ENCODE measurements around the gene AANAT. TPM values are rescaled to one million over a fixed set of nuclear protein-coding genes. Genes with fewer than 3 reads are reported as not detected.
A peak's percentile ranks its signal among the peaks of the same experiment; 100 is the strongest.

AANAT gene
- polyA plus RNA-seq, 1 donor: 0.13 TPM

DNA sequence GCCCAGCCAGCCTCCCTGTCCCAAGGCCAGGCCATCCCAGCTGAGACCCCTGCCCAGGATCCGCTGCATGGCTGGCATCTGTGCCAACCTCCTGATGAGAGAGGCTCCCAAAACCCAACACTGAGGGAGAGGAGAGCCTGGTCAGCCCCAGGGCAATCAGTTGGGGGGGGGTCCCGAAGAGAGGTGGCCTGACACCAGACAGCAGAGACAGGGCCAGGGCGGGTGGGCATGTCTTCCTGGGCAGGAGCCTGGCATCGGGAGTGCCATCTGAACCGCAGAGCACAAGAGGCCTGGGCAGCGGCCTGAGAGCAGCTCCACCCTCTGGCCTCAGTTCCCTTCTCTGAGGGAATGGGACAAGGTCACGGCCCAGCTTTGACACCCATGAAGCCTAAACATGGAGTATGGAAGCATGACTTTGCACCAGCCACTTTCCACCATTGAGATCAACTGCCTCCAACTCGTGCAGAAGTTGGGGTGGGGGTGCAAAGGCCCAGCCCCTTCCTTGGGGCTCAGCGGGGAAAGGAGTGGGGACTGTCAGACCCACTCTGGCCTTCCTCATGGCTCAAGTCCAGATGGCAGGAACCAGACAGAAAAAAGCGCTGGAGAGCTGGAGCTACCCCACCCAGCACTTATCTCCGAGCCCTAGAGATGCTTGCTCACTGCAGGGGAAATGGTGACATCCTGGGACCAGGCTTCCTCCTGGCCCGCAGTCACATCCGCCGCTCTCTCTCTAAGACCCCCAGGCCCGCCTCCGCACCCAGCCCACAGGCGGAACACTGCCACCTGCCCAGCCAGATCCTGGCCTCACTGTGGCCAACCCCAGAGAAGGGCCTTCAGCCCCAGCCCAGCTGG is 24.1 kb downstream of the AANAT start:
- no peaks in the 10 kb centered on the region for H3K9me3 ChIP-seq (ENCODE audit: control insufficient read depth, low read depth, low read length)
- peak overlapping the region; percentile 88 for H3K27ac ChIP-seq (ENCODE audit: low read length)
- H3K27me3 ChIP-seq (ENCODE audit: control insufficient read depth, insufficient read depth, low read length): no peaks in the 10 kb centered on the region
- H3K36me3 ChIP-seq (ENCODE audit: control insufficient read depth, insufficient read depth, low read length): no peaks in the 10 kb centered on the region
- H3K4me3 ChIP-seq (ENCODE audit: low read length): no peak overlapping the region
- DNase-seq: peak in 1 of 2 donors; percentile 39
- peaks cover 60% of the 10 kb centered on the region for H3K4me1 ChIP-seq (ENCODE audit: control insufficient read depth, insufficient read depth, low read length)
- no CpG with 5 or more reads among the region's 17 CpGs for WGBS (ENCODE audit: insufficient coverage, low lambda C conversion rate)

- peak; percentile 76 to 92 for DNase-seq
- Histone ChIP-seq H3K27ac (ENCODE audit: low read length) (peak overlapping the region; percentile 88), H3K9me3 (ENCODE audit: control insufficient read depth, low read depth, low read length) (no peaks in the 10 kb centered on the region), H3K4me3 (ENCODE audit: low read length) (peak overlapping the region; percentile 13), H3K27me3 (ENCODE audit: control insufficient read depth, insufficient read depth, low read length) (no peaks in the 10 kb centered on the region), H3K36me3 (ENCODE audit: control insufficient read depth, insufficient read depth, low read length) (no peaks in the 10 kb centered on the region), H3K4me1 (ENCODE audit: control insufficient read depth, insufficient read depth, low read length) (peaks cover 66% of the 10 kb centered on the region)
- no CpG with 5 or more reads among the region's 11 CpGs for WGBS (ENCODE audit: insufficient coverage, low lambda C conversion rate)
Measured at GRCh38 chr17:76492123-76492988, 25.0 kb downstream of the AANAT start.

DNA sequence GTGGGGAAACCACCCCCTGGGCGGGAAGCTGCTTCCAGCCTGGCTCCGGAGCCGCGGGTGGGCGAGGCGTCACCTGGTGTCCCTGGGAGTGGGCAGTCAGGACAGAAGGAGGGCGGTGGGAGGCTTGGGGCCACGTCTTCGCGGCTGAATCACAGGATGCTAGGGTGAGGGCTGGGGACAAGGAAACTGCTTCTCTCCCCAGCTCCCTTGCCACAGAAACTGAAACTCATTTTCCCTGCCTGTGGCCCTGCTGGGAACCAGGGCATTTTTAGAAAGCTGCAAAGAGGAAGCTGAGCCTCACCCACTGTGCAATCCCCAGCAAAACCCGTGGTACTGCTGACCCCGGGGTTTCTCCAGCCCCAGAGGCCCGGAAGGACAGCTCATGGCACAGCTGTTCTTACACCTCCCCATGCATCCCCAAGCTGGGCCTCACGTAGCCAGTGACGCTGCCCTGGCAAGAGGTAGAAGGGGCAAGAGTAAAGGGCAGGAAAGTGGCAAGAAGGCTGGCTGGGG is 25.6 kb downstream of the AANAT start:
- Histone ChIP-seq H3K4me1 (ENCODE audit: control insufficient read depth, insufficient read depth, low read length) (peaks cover 73% of the 10 kb centered on the region), H3K4me3 (ENCODE audit: low read length) (peak overlapping the region; percentile 13)
- peak; percentile 85 to 93 for DNase-seq

GRCh38 chr17:76493505-76494167 is 26.2 kb downstream of the AANAT start:
- H3K4me1 ChIP-seq (ENCODE audit: control insufficient read depth, insufficient read depth, low read length): peaks cover 79% of the 10 kb centered on the region
- H3K27ac ChIP-seq (ENCODE audit: low read length): peak overlapping the region; percentile 88
- no peaks in the 10 kb centered on the region for H3K9me3 ChIP-seq (ENCODE audit: control insufficient read depth, low read depth, low read length)
- no peaks in the 10 kb centered on the region for H3K36me3 ChIP-seq (ENCODE audit: control insufficient read depth, insufficient read depth, low read length)
- no CpG with 5 or more reads among the region's 21 CpGs for WGBS (ENCODE audit: insufficient coverage, low lambda C conversion rate)
- H3K4me3 ChIP-seq (ENCODE audit: low read length): no peak overlapping the region
- no peaks in the 10 kb centered on the region for H3K27me3 ChIP-seq (ENCODE audit: control insufficient read depth, insufficient read depth, low read length)
- DNase-seq: no peak

More for the DNA sequence above, 25.6 kb downstream of the AANAT start:
- H3K9me3 ChIP-seq (ENCODE audit: control insufficient read depth, low read depth, low read length): no peaks in the 10 kb centered on the region
- H3K36me3 ChIP-seq (ENCODE audit: control insufficient read depth, insufficient read depth, low read length): no peaks in the 10 kb centered on the region
- H3K27me3 ChIP-seq (ENCODE audit: control insufficient read depth, insufficient read depth, low read length): no peaks in the 10 kb centered on the region
- H3K27ac ChIP-seq (ENCODE audit: low read length): peak overlapping the region; percentile 88
- no CpG with 5 or more reads among the region's 15 CpGs for WGBS (ENCODE audit: insufficient coverage, low lambda C conversion rate)

DNA sequence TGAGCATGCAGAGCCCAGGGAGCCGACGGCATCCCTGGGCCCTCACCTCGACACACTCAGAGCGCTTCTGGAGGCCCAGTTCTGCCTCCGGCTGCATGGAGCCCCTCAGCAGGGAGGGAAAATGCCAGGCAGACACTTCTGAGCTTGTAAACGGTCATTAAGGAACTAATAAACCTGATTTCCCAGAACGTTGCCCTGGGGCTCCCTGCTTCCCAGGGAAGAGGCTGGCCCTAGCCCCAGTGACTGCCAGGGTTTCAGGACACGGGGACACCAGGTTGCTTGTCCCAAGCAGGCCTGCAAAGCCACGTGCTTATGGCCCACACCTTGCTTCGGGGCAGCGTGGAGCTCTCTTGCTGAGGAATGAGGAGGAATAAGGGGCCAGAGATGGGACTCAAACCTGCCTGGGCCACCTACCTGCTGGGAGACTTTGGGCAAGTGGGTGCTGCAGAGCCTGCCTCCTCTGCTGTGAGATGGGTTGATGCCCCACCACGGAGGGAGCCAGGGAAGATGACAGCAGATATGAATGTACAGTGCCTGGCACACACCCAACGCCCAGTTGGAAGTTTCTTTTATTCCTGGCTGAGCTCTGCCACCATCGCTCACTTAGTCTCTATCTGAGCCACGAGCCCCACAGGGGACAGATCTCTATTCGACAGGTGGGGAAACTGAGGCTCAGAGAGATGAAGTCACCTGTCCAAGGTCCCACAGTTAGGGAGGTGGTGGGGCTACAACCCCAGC is 28.4 kb downstream of the AANAT start:
- peaks cover 89% of the 10 kb centered on the region for H3K4me1 ChIP-seq (ENCODE audit: control insufficient read depth, insufficient read depth, low read length)
- no peaks in the 10 kb centered on the region for H3K27me3 ChIP-seq (ENCODE audit: control insufficient read depth, insufficient read depth, low read length)
- no peaks in the 10 kb centered on the region for H3K36me3 ChIP-seq (ENCODE audit: control insufficient read depth, insufficient read depth, low read length)
- peak overlapping the region; percentile 45 for H3K27ac ChIP-seq (ENCODE audit: low read length)
- H3K9me3 ChIP-seq (ENCODE audit: control insufficient read depth, low read depth, low read length): no peaks in the 10 kb centered on the region
- no CpG with 5 or more reads among the region's 16 CpGs for WGBS (ENCODE audit: insufficient coverage, low lambda C conversion rate)
- no peak overlapping the region for H3K4me3 ChIP-seq (ENCODE audit: low read length)
- peak; percentile 65 to 82 for DNase-seq

GRCh38 chr17:76496464-76496863 is 29.1 kb downstream of the AANAT start:
- no peak overlapping the region for H3K4me3 ChIP-seq (ENCODE audit: low read length)
- peaks cover 83% of the 10 kb centered on the region for H3K4me1 ChIP-seq (ENCODE audit: control insufficient read depth, insufficient read depth, low read length)
- peak overlapping the region; percentile 45 for H3K27ac ChIP-seq (ENCODE audit: low read length)
- H3K9me3 ChIP-seq (ENCODE audit: control insufficient read depth, low read depth, low read length): no peaks in the 10 kb centered on the region
- no peaks in the 10 kb centered on the region for H3K27me3 ChIP-seq (ENCODE audit: control insufficient read depth, insufficient read depth, low read length)
- no peak for DNase-seq
- WGBS (ENCODE audit: insufficient coverage, low lambda C conversion rate): no CpG with 5 or more reads among the region's 6 CpGs
- no peaks in the 10 kb centered on the region for H3K36me3 ChIP-seq (ENCODE audit: control insufficient read depth, insufficient read depth, low read length)

- H3K36me3 ChIP-seq (ENCODE audit: control insufficient read depth, insufficient read depth, low read length): no peaks in the 10 kb centered on the region
- no peak for DNase-seq
- no peaks in the 10 kb centered on the region for H3K27me3 ChIP-seq (ENCODE audit: control insufficient read depth, insufficient read depth, low read length)
- peak overlapping the region; percentile 59 for H3K27ac ChIP-seq (ENCODE audit: low read length)
- H3K4me1 ChIP-seq (ENCODE audit: control insufficient read depth, insufficient read depth, low read length): peaks cover 83% of the 10 kb centered on the region
- WGBS (ENCODE audit: insufficient coverage, low lambda C conversion rate): no CpG with 5 or more reads among the region's 2 CpGs
- no peaks in the 10 kb centered on the region for H3K9me3 ChIP-seq (ENCODE audit: control insufficient read depth, low read depth, low read length)
- H3K4me3 ChIP-seq (ENCODE audit: low read length): no peak overlapping the region
Measured at GRCh38 chr17:76497699-76497978, 30.2 kb downstream of the AANAT start.

- Histone ChIP-seq H3K9me3 (ENCODE audit: control insufficient read depth, low read depth, low read length) (no peaks in the 10 kb centered on the region), H3K36me3 (ENCODE audit: control insufficient read depth, insufficient read depth, low read length) (no peaks in the 10 kb centered on the region), H3K27me3 (ENCODE audit: control insufficient read depth, insufficient read depth, low read length) (no peaks in the 10 kb centered on the region), H3K4me3 (ENCODE audit: low read length) (no peak overlapping the region), H3K4me1 (ENCODE audit: control insufficient read depth, insufficient read depth, low read length) (peaks cover 80% of the 10 kb centered on the region), H3K27ac (ENCODE audit: low read length) (peak overlapping the region; percentile 59)
- DNase-seq: peak; percentile 57 to 66
- no CpG with 5 or more reads among the region's 31 CpGs for WGBS (ENCODE audit: insufficient coverage, low lambda C conversion rate)
Measured at GRCh38 chr17:76497979-76498875, 30.8 kb downstream of the AANAT start.

DNA sequence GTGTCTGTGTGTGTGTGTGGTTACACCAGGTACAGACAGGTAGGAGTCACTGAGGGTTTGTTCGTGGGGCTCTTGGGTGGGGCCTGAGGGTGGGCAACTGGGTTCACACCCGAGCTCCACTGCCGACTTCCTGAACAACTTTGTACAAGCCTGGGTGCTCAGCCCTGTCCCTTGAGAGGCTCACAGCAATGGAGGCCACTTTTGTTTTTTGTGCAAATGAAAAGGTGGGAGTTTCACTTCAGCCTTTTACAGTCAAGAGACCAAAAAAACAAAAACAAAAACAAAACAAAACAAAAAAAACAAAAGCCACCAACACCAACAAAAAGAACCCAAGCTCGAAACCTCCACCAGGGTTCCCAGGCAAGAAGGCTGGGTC is 31.5 kb downstream of the AANAT start:
- H3K27me3 ChIP-seq (ENCODE audit: control insufficient read depth, insufficient read depth, low read length): no peaks in the 10 kb centered on the region

More for the DNA sequence above, 31.5 kb downstream of the AANAT start:
- no CpG with 5 or more reads among the region's 4 CpGs for WGBS (ENCODE audit: insufficient coverage, low lambda C conversion rate)
- no peaks in the 10 kb centered on the region for H3K36me3 ChIP-seq (ENCODE audit: control insufficient read depth, insufficient read depth, low read length)
- no peak overlapping the region for H3K4me3 ChIP-seq (ENCODE audit: low read length)
- no peaks in the 10 kb centered on the region for H3K9me3 ChIP-seq (ENCODE audit: control insufficient read depth, low read depth, low read length)
- no peak for DNase-seq
- peaks cover 74% of the 10 kb centered on the region for H3K4me1 ChIP-seq (ENCODE audit: control insufficient read depth, insufficient read depth, low read length)
- H3K27ac ChIP-seq (ENCODE audit: low read length): no peak overlapping the region

Measured in large intestine (tissue), 3 donors.